ENCODE results near the gene MTCL1. TPM values are rescaled to one million over a fixed set of nuclear protein-coding genes. Genes with fewer than 3 reads are reported as not detected.

MTCL1 gene
- total RNA-seq, 6 experiments from 2014 or later = 1.4 to 7.4 (median 3.6) TPM

- Histone ChIP-seq H3K4me1 (no peaks in the 10 kb centered on the region), H3K9me3 (no peaks in the 10 kb centered on the region), H3K27ac (no peak overlapping the region), H3K36me3 (no peaks in the 10 kb centered on the region), H3K27me3 (no peaks in the 10 kb centered on the region), H3K4me3 (no peak overlapping the region)
- DNase-seq (no peak), ATAC-seq (no peak)
- 93% methylated on average over 11 of the region's 35 CpGs for WGBS (ENCODE audit: insufficient coverage, low coverage, low lambda C conversion rate, missing lambda C conversion rate)
- intact Hi-C loops (cut with DNase I) = no loop called here
- TF ChIP-seq POLR2A (IDR thresholded peaks at IDR 0.05) (no peak), CTCF (IDR thresholded peaks at IDR 0.05) (no peak)
Observed at GRCh38 chr18:8783994-8784530, 78.7 kb downstream of the MTCL1 start.

- H3K36me3 ChIP-seq = no peaks in the 10 kb centered on the region
- H3K27me3 ChIP-seq = no peaks in the 10 kb centered on the region
- no peak overlapping the region for H3K4me3 ChIP-seq
- ATAC-seq (no peak), DNase-seq (no peak)
- no peaks in the 10 kb centered on the region for H3K4me1 ChIP-seq
- intact Hi-C loops (cut with DNase I) = no loop called here
- no peaks in the 10 kb centered on the region for H3K9me3 ChIP-seq
- no peak for TF ChIP-seq CTCF (IDR thresholded peaks at IDR 0.05)
- TF ChIP-seq POLR2A (IDR thresholded peaks at IDR 0.05) = no peak
- WGBS (ENCODE audit: insufficient coverage, low coverage, low lambda C conversion rate, missing lambda C conversion rate) = 95% methylated on average over 8 of the region's 24 CpGs
- H3K27ac ChIP-seq = no peak overlapping the region
Observed at GRCh38 chr18:8785261-8785660, 79.9 kb downstream of the MTCL1 start.

- Histone ChIP-seq H3K9me3 (no peaks in the 10 kb centered on the region), H3K27ac (no peak overlapping the region), H3K36me3 (no peaks in the 10 kb centered on the region), H3K27me3 (no peaks in the 10 kb centered on the region), H3K4me3 (no peak overlapping the region), H3K4me1 (no peaks in the 10 kb centered on the region)
- TF ChIP-seq POLR2A (IDR thresholded peaks at IDR 0.05) (no peak), CTCF (IDR thresholded peaks at IDR 0.05) (no peak)
- ATAC-seq (no peak), DNase-seq (no peak)
- WGBS (ENCODE audit: insufficient coverage, low coverage, low lambda C conversion rate, missing lambda C conversion rate) = 94% methylated on average over 14 of the region's 30 CpGs
- intact Hi-C loops (cut with DNase I) = no loop called here
Observed at GRCh38 chr18:8785855-8786482, 80.6 kb downstream of the MTCL1 start.

- Histone ChIP-seq H3K4me1 (no peaks in the 10 kb centered on the region), H3K36me3 (no peaks in the 10 kb centered on the region), H3K9me3 (no peaks in the 10 kb centered on the region), H3K4me3 (no peak overlapping the region), H3K27me3 (no peaks in the 10 kb centered on the region), H3K27ac (no peak overlapping the region)
- DNase-seq (no peak), ATAC-seq (no peak)
- TF ChIP-seq POLR2A (IDR thresholded peaks at IDR 0.05) (no peak), CTCF (IDR thresholded peaks at IDR 0.05) (no peak)
- intact Hi-C loops (cut with DNase I) = no loop called here
- 73% methylated on average over 11 of the region's 17 CpGs for WGBS (ENCODE audit: insufficient coverage, low coverage, low lambda C conversion rate, missing lambda C conversion rate)
Observed at GRCh38 chr18:8786483-8787370, 81.4 kb downstream of the MTCL1 start.

Measured in right lobe of liver (tissue), 6 donors.